Measurements from ENCODE around the gene TTC17.

Gene TTC17

GRCh38 chr11:43392713-43393112 lies 34.0 kb downstream of the TTC17 start:
- TF ChIP-seq TAF1 (IDR thresholded peaks at IDR 0.05; ENCODE audit: borderline replicate concordance, insufficient read depth, low read length) (no peak), FOXP2 (optimal IDR thresholded peaks at IDR 0.05; ENCODE audit: borderline replicate concordance, extremely low read depth, extremely low read length, insufficient read depth) (no peak), POLR2AphosphoS5 (IDR thresholded peaks at IDR 0.05; ENCODE audit: low read depth, low read length) (no peak), SIN3A (IDR thresholded peaks at IDR 0.05; ENCODE audit: borderline replicate concordance, insufficient read depth, low read length) (no peak), REST (IDR thresholded peaks at IDR 0.05; ENCODE audit: insufficient read depth in 1 of 2, low read depth in 2 of 2, low read length in 2 of 2) (no peak)

- TF ChIP-seq POLR2AphosphoS5 (IDR thresholded peaks at IDR 0.05; ENCODE audit: low read depth, low read length): no peak
- no peak for TF ChIP-seq TAF1 (IDR thresholded peaks at IDR 0.05; ENCODE audit: borderline replicate concordance, insufficient read depth, low read length)
- no peak for TF ChIP-seq SIN3A (IDR thresholded peaks at IDR 0.05; ENCODE audit: borderline replicate concordance, insufficient read depth, low read length)
- TF ChIP-seq REST (IDR thresholded peaks at IDR 0.05; ENCODE audit: insufficient read depth in 1 of 2, low read depth in 2 of 2, low read length in 2 of 2): no peak
- TF ChIP-seq FOXP2 (optimal IDR thresholded peaks at IDR 0.05; ENCODE audit: borderline replicate concordance, extremely low read depth, extremely low read length, insufficient read depth): no peak
Observed at GRCh38 chr11:43393765-43394355, 35.1 kb downstream of the TTC17 start.

- TF ChIP-seq TAF1 (IDR thresholded peaks at IDR 0.05; ENCODE audit: borderline replicate concordance, insufficient read depth, low read length) (no peak), FOXP2 (optimal IDR thresholded peaks at IDR 0.05; ENCODE audit: borderline replicate concordance, extremely low read depth, extremely low read length, insufficient read depth) (no peak), POLR2AphosphoS5 (IDR thresholded peaks at IDR 0.05; ENCODE audit: low read depth, low read length) (no peak), REST (IDR thresholded peaks at IDR 0.05; ENCODE audit: insufficient read depth in 1 of 2, low read depth in 2 of 2, low read length in 2 of 2) (no peak), SIN3A (IDR thresholded peaks at IDR 0.05; ENCODE audit: borderline replicate concordance, insufficient read depth, low read length) (no peak)
Observed at GRCh38 chr11:43396617-43397016, 37.9 kb downstream of the TTC17 start.

GRCh38 chr11:43397251-43397650 lies 38.5 kb downstream of the TTC17 start:
- TF ChIP-seq TAF1 (IDR thresholded peaks at IDR 0.05; ENCODE audit: borderline replicate concordance, insufficient read depth, low read length) (no peak), FOXP2 (optimal IDR thresholded peaks at IDR 0.05; ENCODE audit: borderline replicate concordance, extremely low read depth, extremely low read length, insufficient read depth) (no peak), SIN3A (IDR thresholded peaks at IDR 0.05; ENCODE audit: borderline replicate concordance, insufficient read depth, low read length) (no peak), POLR2AphosphoS5 (IDR thresholded peaks at IDR 0.05; ENCODE audit: low read depth, low read length) (no peak), REST (IDR thresholded peaks at IDR 0.05; ENCODE audit: insufficient read depth in 1 of 2, low read depth in 2 of 2, low read length in 2 of 2) (no peak)

All from PFSK-1 (cell line).